NCI-H524 treated with DMSO at 0.1 percent for 48 hours (cell line): ENCODE results near the gene MAD1L1.

Source experiments
- DNase-seq: peaks from one replicate; lab custom pipeline; 2025; lab: John Stamatoyannopoulos, UW

The MAD1L1 gene

DNA sequence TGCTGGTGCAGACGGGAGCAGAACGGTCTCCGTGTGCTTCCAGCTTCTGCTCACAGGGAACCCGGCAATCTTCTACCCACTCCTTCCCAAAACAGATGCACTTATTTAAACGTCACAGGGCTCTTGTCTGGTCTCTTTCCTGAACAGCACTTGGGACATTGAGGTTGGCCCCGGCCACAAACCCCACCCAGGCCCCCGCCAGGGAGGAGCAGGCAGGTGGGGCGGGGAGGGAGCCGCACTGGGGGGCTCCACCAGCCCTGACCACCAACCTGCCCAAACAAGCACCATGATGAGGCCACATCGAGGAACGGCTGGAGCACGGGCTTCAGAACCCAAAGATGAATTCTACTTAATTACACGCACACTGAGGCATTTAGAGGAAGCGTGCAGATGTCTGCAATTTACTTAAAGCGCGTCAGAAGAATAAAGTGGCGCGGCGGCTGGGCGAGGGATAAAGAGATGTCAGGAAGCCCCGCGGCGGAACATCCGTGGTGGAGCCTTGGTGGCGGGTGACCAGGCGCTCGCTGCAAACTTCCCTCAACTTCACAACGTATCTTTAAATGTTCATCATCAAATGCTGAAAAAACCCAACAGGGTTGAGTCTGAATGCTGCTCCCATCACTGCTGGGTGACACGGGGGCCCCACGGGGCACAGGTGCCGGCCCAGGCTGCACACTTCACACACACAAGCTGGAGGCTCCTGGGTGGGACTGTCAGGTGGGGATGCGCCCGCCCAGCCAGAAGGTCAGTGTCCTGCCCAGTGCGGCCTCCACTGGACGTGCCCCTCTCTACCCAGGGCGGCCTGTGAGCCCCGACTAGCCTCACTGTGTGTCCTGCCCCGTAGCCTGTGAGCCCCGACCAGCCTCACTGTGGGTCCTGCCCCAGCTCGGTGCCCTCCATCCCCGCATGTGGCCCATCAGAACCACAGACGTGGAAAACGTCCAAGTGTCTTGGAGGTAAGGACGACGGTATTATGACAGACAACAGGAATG lies 279.2 kb downstream of the MAD1L1 start:
- DNase-seq = no peak

DNA sequence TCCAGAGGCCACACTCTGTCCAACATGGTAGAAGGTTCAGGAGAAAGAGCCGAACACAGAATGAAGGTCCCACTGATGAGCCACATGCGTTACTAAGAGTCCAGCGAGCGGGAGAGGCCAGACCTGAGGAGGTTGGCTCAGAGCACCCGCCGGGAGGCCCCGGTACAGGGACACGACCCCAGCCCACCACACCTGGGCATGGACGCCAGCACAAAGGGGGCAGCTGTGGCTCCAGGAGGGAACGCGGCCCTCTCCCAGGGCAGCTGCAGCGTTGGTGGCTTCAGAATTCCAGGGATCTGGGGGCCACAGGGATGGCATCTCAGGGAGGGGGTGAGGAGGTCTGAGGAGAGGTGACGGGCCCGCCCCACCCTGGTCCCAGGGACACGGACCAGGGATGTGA lies 280.0 kb downstream of the MAD1L1 start:
- no peak for DNase-seq

DNA sequence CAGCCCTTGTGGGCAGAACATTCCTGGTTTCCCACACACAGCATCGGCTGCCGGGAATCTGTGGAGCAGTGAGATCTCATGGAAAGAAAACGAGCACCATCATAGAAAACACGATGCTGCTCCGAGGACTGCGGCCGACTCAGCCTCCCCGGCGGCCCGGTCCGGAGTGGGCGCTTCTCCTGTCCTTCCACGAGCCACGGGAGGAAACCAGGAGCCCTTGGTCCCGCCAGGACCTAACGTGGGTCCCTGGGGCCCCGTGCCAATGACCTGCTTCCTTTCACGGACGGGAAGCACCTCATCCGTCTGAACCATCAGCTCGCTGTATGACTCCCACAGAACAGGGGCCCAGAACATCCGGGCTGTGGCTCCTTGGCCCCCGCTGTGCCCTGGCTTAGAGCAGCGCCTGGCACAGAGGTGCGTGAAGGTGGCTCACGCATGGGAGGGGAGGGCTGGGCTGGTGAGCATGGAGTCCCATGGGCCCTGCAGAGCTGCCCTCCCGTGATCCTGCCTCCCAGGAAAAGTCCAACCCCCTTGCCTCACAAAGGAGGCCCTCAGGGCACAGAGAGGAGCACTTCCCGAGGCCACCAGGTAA lies 280.5 kb downstream of the MAD1L1 start:
- no peak for DNase-seq

DNA sequence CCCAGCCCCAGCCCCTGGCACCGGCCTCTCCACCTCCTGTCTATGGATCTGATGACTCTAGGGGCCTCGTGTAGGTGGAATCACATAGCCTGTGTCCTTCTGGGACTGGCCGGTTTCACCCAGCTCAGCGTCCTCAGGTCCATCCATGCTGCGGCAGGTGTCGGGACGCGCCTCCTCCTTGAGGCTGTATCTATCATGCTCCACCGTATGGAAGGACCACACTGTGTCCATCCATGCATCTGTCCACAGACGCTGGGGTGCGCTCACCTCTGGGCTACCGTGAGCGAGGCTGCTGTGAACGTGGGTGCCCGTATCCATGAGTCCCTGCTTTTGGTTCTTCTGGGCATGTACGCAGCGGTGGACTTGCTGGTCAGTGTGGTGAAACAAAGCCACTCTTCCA lies 281.1 kb downstream of the MAD1L1 start:
- no peak for DNase-seq

DNA sequence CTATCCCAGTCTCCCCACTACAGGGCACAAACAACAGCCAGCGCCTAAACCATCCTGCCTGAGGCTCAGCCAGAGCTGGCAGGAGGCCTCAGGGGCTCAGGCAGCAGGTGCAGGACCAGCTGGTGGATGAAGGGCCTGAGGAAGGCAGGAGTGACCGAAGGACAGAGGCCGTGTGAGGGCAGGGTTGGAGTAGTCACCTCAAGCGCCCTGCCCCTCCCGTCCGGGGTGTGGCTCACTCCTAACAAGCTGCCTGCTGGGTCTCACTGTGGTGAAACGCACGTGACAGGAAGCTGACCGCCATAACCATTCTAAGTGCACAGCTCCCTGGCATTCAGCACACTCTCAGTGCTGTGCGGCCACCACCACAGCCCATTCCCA lies 281.6 kb downstream of the MAD1L1 start:
- no peak for DNase-seq

DNA sequence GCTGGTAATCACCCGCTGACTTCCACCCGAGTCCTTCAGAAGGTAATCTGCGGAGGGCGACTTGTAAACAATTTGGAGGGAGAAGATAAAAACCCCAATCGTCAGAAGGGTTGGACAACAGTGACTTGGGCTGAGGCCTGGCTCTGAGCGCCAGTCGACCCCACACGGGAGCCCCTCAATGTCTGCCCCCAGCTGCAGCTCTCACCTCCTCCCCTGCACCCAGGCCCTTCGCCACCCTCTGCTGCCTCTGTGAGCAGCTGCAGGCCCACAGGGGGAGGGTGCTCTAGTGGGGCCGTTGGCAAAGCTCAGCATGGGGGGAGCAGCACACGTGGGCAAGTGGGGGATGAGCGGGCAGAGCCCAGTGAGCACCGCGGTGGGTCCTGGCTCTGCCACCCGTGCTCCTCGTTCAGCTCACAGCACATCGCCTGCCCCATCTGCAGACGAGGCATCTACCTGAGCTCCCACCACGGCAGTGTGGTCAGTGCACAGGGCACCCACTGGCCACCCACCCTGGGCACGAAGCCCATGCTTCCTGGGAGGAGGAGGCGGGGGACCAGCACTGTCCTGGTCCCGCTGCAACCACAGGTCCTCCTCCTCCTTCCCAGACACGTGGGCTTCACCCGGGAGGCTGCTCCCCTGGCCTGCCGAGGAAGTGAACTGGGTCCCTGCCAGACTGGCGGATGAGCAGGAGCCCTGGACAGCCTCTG lies 282.1 kb downstream of the MAD1L1 start:
- DNase-seq = no peak

DNA sequence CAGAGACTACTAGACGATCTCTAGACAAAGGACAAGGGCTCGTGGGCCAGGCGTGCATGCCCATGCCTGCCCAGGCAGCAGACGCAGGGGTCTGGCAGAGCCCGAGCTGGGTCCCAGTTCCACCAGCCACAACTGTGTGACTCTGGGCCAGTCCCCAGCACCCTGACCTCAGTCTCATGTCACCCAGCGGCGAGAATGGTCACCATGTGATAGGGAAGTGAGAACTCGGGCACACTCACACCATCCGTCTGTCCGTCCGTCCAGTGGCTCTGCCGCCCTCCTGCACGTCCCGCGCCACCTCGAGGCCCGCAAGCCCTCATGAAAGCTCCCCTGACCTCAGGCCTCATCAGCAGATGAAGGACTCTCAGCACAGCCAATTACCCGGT lies 282.7 kb downstream of the MAD1L1 start:
- no peak for DNase-seq

DNA sequence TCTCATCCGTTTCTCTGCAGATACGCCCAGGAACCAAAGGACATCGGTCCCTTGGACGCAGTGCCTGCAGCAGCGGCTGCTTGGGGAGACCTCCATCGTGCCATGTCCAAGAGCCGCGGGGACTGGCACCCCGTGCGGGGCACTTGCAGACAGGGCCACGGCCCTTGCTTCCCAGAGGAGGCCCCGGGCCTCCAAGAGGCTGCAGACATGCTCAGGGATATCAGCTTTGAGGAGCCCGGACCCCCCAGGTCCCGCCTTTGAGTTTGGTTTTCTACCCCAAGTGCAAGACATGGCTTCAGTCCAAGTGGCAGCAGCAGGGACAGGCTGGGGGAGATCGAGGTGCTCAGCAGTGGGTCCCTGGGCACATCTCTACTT lies 283.1 kb downstream of the MAD1L1 start:
- DNase-seq = no peak

DNA sequence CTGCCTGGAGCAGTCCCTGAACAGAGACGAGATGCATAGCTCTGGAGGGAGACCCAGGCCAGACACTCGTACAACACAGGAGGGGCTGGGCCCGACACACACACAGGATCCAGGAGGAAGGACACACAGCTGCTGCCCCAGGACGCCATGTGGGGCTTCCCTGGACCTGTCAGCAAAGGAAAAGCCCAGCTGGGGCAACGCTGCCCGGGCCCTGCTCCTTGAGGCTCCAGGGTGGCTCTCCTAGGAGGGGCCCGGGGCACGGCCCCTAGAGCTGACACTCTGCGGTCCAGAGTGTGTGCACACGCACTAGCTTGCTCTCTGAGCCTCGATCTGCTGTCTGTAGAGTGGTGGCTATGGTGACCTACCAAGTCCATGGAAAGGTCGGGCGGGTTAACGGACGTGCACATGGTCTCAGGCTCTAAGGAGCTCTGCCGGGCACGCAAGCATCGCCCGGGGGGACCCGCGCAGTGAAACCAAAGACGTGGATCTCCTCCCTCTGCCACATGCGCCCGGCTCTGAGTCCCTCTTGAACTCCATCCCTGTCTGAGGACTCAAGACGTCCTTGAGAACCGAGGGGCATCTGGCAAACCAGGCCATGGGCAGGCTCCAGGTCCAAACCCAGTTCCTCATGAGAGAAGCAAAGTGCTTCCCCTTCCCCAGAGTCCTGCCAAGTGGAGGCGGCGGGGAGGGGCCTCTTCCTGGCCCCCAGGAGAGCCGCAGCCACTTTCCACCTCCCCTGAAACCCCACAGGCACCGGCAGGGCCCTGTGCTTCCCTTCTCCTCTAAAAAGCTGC lies 283.7 kb downstream of the MAD1L1 start:
- DNase-seq = no peak

DNA sequence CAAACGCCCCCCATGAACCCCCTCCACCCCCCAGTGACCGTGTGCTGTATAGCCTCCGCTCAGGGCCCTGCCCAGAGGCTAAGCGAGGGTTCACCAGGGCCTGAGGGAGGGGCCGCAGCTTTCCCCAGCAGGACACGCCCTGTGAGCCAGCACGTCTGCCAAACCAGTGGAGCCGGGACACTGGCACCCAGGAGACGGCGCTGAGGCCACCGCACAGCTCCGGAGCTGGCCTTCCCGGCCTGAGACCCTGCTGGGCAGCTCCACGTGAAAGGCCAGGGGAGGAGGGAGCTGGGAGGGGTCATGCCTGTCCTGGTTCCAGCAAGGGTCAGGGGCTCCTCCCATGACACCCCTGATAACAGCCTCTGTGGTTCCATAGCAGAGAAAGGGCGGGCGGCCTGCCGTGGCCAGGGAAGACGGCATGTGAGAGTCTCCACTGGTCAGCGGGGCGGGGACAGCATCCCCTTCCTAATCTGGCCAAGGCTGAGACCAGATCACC lies 284.4 kb downstream of the MAD1L1 start:
- DNase-seq = no peak

DNA sequence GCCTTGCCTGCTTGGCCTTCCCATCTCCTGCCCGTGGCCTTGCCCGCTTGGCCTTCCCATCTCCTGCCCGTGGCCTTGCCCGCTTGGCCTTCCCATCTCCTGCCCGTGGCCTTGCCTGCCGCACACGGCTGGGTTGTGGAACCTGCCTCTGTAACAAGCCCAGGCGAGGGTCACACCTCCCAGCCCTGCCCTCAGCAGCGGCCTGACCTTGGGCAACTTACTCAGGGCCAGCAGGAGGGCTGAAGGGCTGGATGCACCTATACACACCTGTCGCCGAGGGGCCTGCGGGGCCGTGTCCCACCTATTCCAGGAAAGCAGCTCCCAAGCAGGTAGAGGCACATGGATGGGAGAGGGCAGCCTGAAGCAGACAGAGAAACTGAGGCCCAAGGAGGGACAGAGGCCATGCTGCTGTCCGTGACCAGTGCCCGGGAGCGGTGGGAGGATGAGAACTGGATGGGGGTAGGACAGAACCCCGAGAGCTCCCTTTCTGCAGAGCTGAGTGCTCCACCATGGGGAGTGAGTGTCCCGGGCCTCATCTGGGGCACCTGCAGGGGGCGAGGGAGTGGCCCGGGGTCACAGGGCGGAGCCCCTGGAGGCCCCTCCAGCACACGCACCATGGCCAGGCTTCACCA lies 285.0 kb downstream of the MAD1L1 start:
- DNase-seq = no peak

DNA sequence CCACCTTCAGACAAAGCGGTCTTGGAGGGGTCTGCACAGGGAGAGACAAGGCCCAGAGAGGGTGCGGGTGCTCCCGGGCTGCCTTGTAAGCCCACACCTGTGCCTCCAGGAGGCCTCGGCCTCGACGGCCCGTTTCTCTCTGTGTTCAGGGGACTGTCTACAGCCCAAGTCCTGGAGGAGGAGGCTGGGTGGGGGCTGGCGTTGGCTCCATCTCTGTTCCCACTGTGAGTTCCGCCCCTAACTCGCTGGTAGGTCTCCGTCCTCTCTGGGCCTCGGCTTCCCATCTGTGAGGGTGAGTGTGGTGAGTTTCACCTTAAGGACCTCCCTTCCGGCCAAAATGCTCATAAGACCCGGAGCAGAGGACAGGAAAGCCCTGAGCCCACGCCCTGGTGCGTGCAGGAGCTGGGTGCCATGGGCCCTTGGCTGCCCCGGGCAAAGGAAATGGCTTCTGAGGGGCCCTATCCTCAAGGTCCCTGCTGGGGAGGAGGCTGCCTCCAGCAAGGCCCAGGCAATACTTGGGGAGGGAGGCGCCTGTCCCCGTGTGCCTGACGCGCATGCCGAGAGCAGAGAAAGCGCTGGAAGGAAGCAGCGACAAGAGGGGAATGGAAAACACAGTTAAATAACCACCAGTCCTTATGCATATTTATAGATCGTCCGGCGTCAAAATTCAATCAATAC lies 285.8 kb downstream of the MAD1L1 start:
- DNase-seq = no peak

DNA sequence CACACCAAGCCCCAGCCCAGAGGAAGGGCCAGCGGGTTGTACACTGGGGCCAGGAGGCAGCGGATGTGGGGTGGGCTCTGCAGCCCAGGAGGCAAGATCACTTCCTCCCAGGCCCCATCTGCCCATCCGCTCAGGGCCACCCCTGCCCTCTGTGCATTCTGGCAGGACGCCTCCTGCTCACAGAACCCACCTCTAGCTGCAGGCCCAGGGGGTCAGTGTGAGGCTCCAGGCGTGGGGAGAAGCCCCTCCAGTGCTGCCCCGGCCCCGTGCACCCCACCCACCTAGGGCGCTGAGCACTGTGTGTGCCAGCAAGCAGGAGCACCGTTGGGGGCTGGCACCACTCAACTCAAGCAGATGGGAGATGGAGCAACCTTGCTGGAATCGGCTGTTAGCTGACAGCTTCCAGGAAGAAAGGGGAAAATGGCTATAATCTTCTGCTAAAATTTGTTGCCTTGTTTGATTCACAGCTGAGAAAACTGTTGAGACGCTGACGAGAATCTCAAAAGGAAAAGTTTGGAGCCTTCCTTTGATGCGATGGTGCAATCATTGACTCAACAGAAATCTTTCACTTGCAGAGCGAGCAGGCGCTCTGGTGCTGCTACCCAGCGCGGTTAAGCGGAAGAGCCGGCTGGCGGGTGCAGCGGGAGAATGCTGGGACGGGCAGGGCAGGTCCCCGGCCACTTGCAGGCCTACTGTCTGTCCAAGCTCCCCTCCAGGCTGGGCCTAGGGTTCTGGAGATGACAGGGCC lies 286.5 kb downstream of the MAD1L1 start:
- DNase-seq = no peak

DNA sequence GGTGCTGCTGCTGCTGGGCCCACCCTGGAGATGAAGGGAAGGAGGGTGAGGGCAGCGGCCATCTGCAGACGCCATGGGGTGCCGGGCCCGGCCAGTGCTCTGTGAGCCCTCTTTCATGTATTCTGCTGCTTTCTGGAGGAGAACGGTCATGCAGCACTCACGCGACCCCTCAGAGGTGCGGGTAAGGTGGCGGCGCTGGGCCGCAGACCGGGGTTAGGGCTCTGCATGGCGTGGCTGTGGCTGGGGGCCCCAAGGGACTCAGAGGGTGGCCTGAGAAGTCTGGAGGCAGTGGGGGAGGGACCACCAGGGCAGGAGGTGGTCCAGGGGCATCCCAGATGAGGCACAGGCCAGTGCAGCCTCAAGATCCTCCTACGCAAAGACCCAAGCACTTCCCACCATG lies 287.2 kb downstream of the MAD1L1 start:
- no peak for DNase-seq

DNA sequence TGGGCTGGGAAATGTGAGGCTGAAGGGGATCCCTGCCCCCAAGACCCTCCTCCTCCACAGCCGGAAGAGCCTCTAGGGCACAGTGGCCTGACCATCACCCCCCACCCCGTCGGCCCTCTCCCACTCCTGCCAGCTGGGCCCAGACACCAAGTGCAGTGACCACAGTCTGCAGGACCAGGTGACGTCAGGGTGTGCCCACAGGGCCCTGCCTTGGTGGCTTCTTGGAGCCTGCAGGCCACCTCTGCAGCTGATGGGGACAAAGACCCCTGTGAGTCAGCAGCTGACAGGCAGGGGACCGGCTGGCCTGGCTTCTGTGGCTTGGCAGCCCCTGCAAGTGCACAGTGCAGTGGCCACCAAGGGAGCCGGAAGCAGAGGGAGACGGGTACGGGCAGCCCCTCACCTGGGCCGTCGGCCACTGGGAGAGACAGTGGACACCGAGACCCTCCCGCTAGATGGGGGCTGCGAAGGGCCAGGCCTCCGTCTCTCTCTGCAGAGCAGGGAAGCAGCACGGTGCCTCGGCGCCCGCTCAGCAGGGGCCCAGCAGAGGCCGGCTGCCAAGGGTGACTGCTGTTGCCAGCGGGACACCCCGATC lies 288.0 kb downstream of the MAD1L1 start:
- no peak for DNase-seq

DNA sequence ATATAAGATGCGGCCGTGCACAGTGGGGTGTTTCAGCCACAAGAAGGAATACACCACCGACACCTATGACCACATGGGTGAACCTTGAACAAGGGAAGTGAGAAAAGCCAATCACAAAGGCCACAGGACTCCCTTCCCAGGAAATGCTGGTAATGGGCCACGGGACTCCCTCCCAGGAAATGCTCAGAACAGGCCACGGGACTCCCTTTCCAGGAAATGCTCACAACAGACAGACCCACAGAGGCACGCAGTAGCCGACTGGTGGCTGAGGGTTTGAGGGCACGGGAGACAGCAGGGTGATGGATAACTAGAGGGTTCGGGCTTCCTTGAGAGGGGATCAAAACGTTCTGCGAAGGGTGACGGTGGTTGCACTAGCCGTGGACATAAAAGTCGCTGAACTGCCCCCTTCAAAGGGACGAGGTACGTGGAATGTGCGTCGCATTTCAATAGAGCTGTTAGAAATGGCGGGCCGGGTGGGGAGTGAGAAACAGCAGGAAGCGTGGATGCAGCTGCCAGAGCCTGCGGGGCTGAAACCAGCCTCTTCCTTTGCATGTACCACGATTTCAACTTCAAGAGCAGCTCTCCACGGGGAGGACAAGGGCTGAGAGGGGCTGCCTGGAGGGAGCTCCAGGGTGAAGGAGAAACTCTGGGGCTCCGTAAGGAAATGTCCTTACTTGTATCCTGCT lies 288.7 kb downstream of the MAD1L1 start:
- DNase-seq = no peak

DNA sequence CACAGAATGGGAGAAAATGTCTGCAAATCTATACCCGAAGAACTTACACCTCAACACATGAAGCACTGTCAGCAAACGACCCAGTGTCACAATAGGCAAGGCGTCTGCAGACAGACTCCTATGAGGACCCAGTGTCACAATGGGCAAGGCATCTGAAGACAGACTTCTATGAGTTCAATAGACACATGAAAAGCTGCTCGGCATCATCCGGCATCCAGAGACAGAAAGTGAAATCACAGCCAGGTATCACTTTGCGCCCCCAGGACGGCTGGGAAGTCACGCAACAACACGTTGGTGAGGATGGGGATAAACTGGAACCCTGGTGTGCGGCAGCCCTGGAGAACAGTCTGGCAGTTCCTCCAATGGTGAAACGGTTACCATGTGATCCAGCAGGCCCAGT lies 289.4 kb downstream of the MAD1L1 start:
- no peak for DNase-seq

DNA sequence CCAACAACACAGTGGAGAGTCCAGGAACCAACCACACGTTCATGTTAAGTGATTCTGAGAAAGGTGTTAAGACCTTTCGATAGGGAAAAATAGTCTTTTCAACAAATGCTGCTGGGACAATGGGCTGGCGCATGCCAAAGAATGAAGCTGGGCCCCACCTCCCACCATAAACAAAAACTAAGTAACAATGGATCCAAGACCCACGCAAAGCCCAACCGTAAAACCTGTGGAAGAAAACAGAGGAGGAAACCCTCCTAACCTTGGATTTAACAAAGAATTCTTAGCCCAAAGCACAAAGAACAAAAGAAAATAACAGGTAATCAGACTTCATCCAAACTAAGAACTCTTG lies 289.8 kb downstream of the MAD1L1 start:
- DNase-seq = no peak

DNA sequence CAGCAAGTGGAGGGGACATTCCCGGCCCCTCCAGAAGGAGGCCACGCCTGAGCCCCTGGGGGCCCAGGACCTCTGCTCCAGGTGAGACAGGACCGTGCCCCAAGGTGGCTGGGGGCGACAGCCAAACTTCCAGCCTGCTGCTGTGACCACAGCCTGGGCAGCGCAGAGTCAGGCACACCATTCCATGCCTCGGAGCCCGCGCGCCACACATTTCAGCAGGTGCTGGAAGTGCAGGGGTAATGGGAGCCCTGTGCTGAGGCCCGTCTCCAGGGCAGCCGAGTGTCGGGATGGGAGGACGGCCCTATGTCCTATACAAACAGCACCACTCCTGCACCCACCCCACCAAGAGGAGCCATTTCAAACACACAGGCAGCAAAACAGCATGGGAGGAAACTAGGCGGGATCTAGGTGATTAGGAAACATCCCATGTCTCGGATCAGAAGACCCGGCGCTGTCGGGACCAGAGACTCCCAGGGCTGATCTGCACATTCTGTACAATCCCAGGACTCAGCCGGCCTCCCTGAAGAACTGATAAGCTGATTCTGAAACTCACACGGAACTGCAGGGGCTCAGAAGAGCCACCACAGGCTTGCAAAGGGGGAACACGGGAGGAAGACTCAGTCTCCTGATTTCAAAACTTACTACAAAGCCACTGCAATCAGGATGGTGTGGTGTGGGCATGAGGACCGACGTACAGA lies 290.4 kb downstream of the MAD1L1 start:
- no peak for DNase-seq
